ENCODE data around the gene KCNQ5.

- no peak for TF ChIP-seq CTCF (IDR thresholded peaks at IDR 0.05; ENCODE audit: low read length)
- no peak for TF ChIP-seq EZH2 (IDR thresholded peaks at IDR 0.05; ENCODE audit: borderline replicate concordance, low read length)
Observed at GRCh38 chr6:72941263-72941662, 319.4 kb downstream of the KCNQ5 start.
